HG03064 (cell line): Measurements from ENCODE around the gene YY2.
"Not testable (repeated sequence)": the region's sequence is repeated elsewhere in the genome, so short reads cannot be mapped to it uniquely, and the experiment has no call there.

Source experiments
- ATAC-seq: cut with Tn5 transposase; IDR thresholded peaks from one replicate; pipeline ENCODE4 v1.9.1; 2021; ENCODE audit warnings: low read depth; ENCODE audit not compliant: unreplicated experiment

YY2 gene

DNA sequence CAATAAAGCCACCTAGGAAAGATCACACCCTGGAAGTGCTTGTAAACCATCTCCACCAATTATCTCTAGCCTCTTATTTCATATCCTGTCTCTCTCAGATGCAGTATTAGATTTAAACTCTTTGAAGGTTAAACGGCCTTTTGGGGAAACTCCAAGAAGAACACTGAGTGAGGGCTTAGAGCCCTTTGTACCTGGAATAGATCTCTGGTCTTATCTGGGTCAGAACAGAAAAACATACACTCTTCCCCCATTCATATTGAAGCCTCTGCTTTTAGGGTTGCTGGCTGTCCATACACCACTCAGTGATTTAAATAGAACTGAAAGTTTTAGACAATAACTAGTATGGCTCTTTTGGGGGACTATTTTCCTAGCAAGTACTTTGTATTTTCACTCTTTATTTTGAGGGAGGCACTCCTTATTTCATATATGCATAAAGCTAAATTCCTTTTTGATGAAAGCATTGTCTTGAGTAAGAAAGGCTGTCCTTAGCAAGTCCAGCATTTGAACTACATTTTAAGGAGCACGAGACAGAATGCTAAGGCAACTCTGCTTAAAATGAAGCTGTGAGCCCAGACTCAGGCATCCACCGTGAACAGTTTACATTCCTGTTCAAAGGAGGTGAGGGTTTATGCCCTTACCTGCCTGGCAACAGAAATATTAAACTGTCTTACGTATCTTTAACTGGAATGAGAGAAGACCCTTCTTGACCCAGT, 17.4 kb downstream of the YY2 start:
- no peak for ATAC-seq

DNA sequence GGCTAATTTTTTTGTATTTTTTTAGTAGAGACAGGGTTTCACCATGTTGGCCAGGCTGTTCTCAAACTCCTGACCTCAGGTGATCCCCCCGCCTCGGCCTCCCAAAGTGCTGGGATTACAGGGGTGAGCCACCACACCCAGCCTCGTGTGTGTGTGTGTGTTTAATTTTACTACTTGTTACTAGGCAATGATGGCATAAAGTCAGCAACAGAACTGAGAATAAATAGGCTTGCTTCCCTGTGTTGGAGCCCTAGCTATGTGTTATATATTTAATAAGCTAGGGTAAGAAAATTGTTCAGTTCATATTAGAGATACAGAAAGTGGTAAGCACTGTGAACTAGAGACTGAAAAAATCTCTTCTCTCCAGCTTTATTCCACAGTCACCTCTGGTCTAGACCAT, 18.4 kb downstream of the YY2 start:
- ATAC-seq: not testable (repeated sequence)

DNA sequence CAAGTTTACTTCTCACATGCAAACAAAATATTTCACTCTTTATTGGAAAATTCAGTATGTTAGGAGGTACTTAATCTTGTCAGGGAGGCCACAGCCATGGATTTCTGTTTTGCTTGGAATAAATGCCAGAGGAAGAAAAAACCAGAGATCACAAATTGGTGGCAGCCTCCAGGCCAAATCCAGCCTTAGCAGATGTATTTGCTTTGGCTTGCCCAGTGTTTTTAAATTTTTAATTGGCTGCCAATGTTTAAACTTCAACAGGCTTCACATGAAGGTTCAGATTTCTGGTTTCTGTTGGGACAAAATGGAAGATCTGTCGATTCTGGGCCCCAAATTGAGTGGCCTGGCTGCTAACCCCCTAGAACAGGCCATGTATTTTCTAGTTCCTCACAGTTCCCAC, 19.2 kb downstream of the YY2 start:
- ATAC-seq: no peak

DNA sequence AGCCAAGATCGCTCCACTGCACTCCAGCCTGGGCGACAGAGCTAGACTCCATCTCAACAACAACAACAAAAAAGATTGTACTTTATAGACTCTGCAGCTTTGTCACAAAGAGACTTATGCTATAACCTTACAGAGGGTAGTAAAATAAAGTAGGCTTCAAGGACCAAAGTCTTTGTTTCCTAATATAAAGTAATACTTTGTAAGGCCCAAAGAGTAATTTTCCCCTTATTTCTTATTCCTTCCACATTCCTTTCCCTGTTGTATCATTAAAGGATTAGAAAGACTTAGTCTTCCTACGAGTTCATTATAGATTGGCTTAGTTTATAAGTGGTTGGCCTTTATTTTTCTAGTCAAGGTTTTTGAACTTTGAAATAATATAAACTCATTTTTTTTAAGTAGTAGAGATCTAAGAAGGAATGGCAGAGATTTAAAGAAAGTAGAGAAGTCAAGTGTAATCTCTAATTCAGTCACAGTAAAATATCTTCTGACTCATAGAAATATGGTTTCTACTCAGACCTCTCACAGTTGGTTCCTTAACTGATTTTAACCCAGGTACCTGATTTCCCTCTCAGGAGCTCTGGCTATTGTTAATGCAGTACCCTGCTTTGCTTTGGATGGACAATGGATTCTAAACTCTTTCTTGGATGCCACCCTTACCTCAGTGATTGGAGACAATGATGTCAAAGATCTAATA, 26.2 kb downstream of the YY2 start:
- no peak for ATAC-seq

DNA sequence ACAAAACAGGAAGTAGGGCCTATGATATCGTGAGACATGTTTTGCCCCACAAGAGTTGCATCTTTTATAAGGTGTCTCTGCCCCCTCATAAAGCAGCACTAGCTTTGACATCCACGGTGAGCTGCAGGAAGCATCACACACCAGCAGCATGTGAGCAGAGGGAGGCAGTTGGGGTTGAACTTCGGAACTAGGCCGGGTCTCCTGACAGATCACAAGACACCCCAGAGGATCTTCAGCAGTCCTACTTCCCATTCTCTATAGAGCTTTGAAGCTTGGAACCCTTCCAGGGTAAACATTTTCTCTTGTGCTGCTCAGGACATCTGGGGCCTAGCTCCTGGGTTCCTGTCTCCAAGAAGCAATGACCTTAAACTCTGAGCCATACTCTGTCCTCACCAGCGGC, 27.5 kb downstream of the YY2 start:
- no peak for ATAC-seq

DNA sequence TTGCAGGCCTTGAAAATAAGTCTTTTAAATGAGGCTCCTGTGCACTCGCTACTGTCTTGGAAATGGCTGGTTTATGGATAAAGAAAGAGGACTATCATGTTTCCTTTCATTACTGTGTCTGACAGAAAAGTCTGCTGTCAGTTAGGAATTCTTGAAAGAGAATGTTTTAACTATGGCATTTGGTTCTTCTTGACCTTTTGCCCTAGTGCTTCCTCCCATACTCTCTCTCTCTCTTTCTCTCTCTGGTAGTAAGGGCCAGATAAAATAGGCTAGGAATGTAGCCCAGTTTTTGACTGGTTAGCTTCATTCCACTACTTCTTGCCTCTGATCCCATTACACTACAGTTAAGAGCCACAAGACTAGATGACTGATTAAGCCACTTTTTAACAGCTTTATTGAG, 29.8 kb downstream of the YY2 start:
- no peak for ATAC-seq

DNA sequence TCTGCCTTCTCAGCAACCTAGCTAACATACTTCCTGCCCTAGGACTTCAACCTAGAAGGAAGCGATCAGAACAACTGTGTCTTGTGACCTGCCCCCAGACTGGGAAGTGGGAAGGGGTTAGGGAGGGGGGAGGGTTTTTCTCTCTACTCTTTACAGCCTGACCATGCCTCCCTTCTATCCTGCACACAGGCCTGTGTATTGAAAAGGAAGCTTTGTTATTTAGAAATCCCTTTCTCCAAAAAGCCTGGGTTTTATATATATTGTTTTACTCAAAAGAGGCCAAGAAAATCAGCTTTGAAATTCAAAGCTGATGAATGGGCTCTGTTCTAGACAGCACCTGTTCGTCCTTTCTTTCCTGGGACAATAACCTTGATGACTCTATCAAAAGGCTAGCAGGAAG, 49.5 kb downstream of the YY2 start:
- ATAC-seq: no peak

DNA sequence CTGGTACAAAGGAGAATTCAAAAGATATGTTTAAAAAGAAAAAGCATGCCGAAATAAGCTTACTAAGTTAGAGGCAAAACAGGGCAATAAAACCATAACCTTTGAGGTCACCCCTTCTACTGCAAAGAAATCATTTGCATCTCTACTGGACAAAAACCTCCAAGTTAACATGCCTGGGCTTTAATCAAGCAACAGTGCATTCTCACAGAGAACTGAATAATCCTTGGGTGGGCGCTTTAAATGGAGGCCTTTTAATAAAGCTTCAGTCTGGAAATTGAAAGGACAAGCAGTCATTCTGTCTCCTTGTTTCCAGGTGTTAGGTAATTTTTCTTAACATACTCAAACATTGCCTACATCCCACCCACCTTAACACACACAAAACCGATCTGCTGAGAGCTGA, 50.2 kb downstream of the YY2 start:
- no peak for ATAC-seq

DNA sequence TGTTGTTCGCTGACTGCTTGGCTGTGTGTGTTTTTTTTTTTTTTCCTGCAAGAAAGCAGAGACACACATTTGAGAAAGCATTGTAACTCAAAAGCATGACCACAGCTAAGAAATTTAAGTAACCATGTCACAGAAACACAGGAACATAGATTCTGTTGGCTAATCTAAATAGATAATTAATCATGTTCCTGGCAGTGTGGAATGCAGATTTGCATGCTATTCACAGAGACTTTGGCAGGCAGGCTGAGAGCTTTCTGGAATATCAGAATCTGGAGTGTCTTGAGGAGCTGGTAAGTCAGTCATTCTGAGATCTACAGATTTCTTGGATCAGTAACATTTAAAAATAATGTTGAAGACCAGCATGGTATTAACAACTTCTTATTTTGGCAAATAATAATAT, 51.5 kb downstream of the YY2 start:
- no peak for ATAC-seq
